NCI-H187 treated with DMSO at 0.1 percent for 48 hours (cell line): ENCODE results near the gene DPEP3.
"Not testable (repeated sequence)": the region's sequence is repeated elsewhere in the genome, so short reads cannot be mapped to it uniquely, and the experiment has no call there.

Experiments
- DNase-seq: peaks from one replicate; lab custom pipeline; 2025; lab: John Stamatoyannopoulos, UW

Gene DPEP3, protein sequence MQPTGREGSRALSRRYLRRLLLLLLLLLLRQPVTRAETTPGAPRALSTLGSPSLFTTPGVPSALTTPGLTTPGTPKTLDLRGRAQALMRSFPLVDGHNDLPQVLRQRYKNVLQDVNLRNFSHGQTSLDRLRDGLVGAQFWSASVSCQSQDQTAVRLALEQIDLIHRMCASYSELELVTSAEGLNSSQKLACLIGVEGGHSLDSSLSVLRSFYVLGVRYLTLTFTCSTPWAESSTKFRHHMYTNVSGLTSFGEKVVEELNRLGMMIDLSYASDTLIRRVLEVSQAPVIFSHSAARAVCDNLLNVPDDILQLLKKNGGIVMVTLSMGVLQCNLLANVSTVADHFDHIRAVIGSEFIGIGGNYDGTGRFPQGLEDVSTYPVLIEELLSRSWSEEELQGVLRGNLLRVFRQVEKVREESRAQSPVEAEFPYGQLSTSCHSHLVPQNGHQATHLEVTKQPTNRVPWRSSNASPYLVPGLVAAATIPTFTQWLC

GRCh38 chr16:67979955-67980678 is at the start of gene DPEP3:
TSS of gene DPEP3 (minus strand) at chr16:67980499. CDS start at chr16:67980380, 119 bp downstream.
- no peak for DNase-seq

DNA sequence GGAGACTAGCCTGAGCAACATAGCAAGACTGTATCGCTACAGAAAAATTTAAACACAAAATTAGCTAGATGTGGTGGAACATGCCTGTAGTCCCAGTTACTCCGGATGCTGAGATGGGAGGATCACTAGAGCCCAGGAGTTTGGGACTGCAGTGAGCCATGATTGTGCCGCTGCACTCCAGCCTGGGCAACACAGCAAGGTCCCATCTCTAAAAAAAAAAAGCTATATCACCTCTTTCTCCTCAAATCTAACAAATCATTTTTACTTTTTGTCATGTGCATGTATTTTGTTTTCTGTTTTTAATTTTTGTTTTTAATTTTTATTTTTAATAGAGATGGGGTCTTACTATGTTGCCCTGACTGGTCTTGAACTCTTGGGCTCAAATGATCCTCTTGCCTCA is 48.7 kb upstream of the DPEP3 start:
- DNase-seq, result no peak

GRCh38 chr16:68022728-68023537 is 42.6 kb upstream of the DPEP3 start, which contains the start of the genes DDX28 and DUS2:
TSS of gene DDX28 (minus strand) at chr16:68023232. CDS start at chr16:68023202, 30 bp downstream.
TSS of gene DUS2 (plus strand) at chr16:68023284. CDS start at chr16:68038024, 14,740 bp downstream.
- DNase-seq, result no peak

DNA sequence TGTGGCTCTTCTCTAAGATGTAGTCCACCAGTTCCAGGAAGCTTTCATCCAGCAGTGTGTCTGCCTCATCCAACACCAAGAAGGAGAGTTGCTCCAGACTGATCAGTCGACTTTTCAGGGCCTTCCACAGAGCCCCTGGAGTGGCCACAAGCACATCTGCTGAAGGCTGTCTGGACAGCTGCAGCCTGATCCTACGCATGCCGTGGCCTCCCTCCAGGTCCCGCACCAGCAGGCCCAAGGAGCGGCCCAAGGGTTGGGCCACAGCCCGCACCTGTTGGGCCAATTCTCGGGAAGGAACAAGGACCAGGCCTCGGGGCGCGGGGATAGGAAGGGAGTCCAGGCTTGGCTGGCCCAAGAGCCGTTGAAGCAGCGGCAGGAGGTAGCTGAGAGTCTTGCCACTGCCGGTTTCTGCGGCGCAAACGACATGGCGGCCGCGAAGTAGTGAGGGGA is 42.0 kb upstream of the DPEP3 start:
- no peak for DNase-seq

DNA sequence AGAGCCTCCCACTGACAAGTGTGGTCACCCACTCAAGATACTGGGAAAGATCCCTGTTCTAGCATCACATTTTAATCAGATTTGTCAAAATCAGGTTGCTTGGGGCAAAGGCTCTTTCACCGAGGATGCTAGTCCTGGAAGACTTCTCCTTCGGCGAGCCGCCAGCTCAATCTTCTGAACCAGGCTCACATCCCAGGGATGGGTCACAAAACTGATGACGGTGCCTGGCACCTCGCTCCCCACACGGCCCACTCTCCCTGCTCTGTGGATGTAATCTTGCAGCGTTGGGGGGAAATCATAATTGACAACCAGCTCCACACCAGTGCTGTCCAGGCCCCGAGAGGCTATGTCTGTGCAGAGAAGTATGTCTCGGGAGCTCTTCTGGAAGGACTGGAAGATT is 41.2 kb upstream of the DPEP3 start:
- DNase-seq, result no peak

DNA sequence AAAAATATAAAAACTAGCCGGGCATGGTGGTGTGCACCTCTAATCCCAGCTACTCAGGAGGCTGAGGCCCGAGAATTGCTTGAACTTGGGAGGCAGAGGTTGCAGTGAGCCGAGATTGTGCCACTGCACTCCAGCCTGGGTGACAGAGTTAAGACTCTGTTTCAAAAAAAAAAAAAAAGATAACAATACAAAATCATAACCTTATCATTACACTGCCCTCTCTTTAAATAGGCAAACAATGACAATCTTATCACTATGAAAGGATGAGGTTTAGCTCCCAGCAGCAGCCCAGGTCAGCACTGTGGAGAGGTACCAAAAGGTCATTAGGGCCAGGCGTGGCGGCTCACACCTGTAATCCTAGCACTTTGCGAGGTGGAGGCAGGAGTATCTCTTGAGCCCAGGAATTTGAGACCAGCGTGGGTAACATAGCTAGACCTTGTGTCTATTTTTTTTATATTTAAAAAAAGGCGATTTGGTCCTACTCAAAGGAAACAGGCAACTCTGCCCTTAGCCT is 38.9 kb upstream of the DPEP3 start:
- no peak for DNase-seq

DNA sequence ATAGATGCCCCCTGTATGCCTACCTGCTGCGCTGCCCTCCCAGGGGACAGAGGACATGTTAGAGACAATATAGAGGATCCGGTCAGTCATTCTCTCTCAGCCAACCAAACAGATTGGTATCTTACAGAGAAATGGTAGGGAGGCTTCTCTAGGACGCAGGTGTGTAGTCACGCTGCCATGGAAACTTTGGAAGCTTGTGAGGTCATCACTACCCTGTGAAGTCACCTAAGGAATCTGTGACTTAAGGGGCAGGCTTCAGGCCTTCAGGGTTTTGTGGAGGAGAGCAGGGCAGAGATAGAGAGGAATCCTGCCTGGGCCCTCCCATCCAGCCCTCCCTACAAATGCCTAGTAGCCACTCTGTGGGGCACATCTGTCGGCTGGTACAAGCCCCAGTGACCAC is 35.4 kb upstream of the DPEP3 start, which contains the start of gene DPEP2NB:
TSS of gene DPEP2NB (minus strand) at position 231 of the 400 bp plus-strand sequence. CDS start at position 90, 141 bp downstream.
- DNase-seq, result no peak

GRCh38 chr16:68013440-68013839 is 33.1 kb upstream of the DPEP3 start:
- no peak for DNase-seq

DNA sequence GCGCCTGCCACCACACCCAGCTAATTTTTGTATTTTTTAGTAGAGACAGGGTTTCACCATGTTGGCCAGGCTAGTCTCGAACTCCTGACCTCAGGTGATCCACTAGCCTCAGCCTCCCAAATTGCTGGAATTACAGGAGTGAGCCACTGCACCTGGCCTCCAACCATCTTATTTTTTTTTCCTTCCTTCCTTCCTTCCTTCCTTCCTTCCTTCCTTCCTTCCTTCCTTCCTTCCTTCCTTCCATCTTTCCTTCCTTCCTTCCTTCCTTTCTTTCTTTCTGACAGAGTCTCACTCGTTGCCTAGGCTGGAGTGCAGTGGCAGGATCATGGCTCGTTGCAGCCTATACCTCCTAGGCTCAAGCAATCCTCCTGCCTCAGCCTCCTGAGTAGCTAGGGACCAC is 29.6 kb upstream of the DPEP3 start:
- DNase-seq, result not testable (repeated sequence)

- DNase-seq, result no peak
Measured at GRCh38 chr16:68009157-68009735, 28.9 kb upstream of the DPEP3 start.

DNA sequence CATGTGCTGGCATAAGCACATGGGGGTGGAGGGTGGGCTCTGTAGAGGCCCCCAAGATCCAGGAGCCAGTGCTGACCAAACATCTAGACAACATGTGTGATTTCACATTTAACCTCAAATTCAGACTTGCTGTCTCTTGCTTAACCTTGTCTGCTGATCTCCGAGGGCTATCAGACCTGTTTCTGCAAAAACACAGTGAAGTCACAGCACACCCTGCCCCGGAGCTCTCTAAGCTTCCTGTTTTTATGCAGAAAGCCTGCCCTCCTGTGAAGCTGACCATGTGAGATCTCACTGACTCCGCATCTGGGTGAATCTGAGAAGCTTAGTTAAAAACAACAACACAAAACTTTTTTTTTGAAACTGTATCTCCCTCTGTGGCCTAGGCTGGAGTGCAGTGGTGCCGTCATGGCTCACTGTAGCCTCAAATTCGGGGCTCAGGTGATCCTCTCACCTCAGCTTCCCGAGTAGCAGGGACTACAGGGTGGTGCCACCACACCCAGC is 25.5 kb upstream of the DPEP3 start:
- no peak for DNase-seq

DNA sequence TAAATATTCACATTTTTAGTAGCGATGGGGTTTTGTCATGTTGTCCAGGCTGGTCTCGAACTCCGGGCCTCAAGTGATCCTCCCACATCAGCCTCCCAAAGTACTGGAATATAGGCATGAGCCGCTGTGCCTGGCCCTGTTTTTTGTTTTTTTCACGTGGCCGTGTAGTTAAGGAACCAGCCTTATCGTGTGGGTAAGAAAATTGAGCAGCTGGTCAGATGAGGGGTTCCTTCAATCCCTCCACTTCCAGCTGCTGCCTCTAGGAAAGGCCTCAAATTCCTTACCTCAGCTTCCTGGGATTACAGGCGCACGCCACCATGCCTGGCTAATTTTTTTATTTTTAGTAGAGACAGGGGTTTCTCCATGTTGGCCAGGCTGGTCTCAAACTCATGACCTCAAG is 24.9 kb upstream of the DPEP3 start:
- no peak for DNase-seq

DNA sequence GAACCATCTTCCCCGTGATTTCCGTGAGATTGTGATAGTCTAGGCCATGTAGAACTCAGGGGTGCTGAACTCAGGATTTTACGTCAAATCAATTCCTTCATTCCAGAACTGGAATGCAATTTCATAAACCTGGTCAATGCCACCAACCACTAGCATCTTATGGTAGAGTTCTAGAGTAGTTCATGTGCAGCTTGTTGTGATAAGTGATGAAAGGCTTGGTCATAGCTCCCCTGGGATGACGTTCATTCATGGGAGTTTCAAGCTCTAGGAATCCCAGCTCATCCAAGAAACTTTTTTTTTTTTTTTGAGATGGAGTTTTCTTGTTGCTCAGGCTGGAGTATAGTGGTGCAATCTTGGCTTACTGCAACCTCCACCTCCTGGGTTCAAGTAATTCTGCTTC is 22.7 kb upstream of the DPEP3 start:
- no peak for DNase-seq

DNA sequence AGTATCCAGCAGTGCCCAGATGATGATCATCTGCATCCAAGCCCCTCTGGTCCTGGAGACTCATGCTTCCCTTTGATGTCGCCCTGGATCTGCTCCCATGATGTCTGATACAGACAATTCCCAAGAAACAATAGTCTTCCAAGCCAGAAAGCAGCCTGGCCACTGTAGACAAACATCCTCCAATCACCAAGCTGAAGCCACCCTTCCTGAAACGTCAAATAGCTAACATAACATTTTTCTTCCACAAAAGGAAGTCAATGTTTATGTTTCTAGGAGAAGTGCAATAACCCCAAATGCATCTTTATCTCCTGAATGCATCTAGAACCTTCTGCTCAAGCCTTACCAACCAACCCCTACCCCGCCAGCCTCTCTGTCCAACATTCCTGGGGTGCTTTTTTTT is 20.2 kb upstream of the DPEP3 start:
- DNase-seq, result no peak

- DNase-seq, result no peak
Measured at GRCh38 chr16:67999985-68000384, 19.7 kb upstream of the DPEP3 start.

DNA sequence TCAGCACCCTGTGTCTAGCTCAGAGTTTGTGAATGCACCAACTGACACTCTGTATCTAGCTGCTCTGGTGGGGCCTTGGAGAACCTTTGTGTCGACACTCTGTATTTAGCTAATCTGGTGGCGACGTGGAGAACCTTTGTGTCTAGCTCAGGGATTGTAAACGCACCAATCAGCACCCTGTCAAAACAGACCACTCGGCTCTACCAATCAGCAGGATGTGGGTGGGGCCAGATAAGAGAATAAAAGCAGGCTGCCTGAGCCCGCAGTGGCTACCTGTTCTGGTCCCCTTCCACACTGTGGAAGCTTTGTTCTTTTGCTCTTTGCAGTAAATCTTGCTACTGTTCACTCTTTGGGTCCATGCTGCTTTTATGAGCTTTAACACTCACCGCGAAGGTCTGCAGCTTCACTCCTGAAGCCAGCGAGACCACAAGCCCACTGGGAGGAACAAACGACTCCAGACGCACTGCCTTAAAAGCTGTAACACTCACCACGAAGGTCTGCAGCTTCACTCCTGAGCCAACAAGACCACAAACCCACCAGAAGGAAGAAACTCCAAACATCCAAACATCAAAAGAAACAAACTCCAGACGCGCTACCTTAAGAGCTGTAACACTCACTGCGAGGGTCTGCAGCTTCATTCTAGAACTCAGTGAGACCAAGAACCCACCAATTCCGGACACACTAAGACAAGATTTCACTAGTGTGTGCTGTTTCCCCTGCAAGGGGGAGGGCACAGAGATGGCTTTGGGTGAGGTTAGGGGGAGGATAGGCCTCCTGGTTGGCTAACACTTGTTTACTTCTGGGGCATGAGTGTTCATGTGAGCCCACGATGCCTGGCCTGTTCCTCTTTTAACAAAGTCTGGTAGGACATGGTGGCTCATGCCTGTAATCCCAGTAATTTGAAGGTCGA is 18.7 kb upstream of the DPEP3 start, which contains the start of gene DPEP2:
TSS of gene DPEP2 (minus strand) at position 706 of the 910 bp plus-strand sequence. CDS start 6,272 bp downstream, outside the sequence.
- DNase-seq, result not testable (repeated sequence)

DNA sequence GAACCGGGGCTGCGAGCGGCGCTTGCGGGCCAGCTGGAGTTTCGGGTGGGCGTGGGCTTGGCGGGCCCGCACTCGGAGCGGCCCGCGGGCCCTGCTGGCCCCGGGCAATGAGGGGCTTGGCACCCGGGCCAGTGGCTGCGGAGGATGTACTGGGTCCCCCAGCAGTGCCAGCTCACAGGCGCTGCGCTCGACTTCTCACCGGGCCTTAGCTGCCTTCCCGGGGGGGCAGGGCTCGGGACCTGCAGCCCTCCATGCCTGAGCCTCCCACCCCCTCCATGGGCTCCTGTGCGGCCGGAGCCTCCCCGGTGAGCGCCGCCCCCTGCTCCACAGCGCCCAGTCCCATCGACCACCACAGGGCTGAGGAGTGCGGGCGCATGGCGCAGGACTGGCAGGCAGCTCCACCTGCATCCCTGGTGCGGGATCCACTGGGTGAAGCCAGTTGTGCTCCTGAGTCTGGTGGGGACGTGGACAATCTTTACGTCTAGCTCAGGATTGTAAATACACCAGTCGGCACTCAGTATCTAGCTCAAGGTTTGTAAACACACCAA is 18.0 kb upstream of the DPEP3 start:
- DNase-seq, result not testable (repeated sequence)

DNA sequence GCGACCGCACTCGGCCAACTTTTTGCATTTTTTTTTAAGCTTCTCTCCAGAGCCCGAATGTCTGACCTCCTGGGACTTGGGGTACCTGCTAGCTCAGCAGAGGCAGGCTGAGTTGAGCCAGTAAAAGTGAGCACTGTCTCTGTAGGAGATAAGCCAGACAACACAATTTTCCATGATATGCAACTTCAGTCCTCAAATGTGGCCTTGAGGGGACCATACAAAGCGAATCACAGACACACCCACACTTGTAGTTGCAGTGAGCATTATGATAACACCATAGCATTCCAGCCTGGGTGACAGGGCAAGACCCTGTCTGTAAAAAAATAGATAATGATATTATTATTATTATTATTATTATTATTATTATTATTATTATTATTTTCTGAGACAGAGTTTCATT is 16.4 kb upstream of the DPEP3 start:
- DNase-seq, result no peak

DNA sequence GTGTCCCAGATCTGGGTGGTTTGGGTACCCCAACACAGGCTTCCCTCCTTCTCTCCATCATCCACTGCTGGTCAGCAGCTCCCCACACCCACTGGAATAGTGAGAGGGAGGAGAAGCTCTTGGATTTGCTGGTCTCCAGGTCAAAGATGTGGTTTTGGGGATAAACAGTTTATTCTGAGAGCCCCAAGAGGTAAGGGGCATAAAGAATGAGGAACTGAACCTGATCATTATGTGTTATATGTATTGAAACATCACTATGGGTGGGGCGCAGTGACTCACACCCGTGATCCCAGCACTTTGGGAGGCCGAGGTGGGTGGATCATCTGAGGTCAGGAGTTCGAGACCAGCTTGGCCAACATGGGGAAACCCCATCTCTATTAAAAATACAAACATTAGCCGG is 15.1 kb upstream of the DPEP3 start:
- DNase-seq, result no peak

DNA sequence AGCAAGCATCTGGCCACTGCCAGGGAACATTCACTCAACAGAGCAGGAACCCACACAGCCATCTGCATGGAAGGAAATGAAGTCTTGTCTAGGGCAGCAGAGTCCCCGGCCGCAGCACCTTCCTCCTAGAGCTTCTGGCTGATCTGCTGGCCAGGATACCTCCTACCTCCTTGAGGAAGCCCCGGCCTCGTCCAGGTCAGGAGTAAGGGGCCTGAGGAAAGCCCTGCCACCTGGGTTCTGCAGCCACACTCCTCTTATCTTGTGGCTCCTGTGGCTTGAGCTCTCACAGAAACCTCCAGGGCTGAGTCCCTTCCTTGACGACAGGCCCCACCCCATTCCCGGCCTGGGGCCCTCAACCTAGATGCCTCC is 13.7 kb upstream of the DPEP3 start:
- DNase-seq, result not testable (repeated sequence)
